ENCODE measurements around the gene ROPN1L. TPM values are rescaled to one million over a fixed set of nuclear protein-coding genes. Genes with fewer than 3 reads are reported as not detected.
A peak's percentile ranks its signal among the peaks of the same experiment; 100 is the strongest.

The ROPN1L gene
- total RNA-seq (2013; cell fraction: nucleolus; rRNA removed) = not detected in 2 replicates
- total RNA-seq (2014; rRNA removed) (not detected in 2 replicates), total RNA-seq (2014; rRNA removed; fragmentation: Illumina TruSeq; extraction: Trizol) (not detected in 2 replicates), total RNA-seq (2021) (0.38 TPM in 1 of 2 replicates, not detected in the other), polyA plus RNA-seq (2011; rRNA removed) (0.07 TPM in 1 of 2 replicates, not detected in the other), polyA plus RNA-seq (2014; fragmentation: Illumina TruSeq; extraction: Trizol) (not detected in 2 replicates), polyA plus RNA-seq (2014; fragmentation: Nextera tagmentation; extraction: Ambion mirVana) (not detected), polyA plus RNA-seq (2014; rRNA removed) (0.28 TPM in 1 of 2 replicates, not detected in the other), polyA plus RNA-seq (2016; fragmentation: Nextera tagmentation; extraction: Ambion mirVana) (under 1 TPM in 1 of 2 experiments, not detected in 1; 0.16 TPM), polyA minus RNA-seq (2011; rRNA and poly(A)+ RNA removed) (0.41 TPM in 1 of 2 replicates, not detected in the other), Bru-seq, nascent RNA (percentile 19 among the genes with signal in this experiment), BruChase-seq, experiment 1, labeled RNA remaining after a 6-hour chase (percentile 20 among the genes with signal in this experiment), BruChase-seq, experiment 2, labeled RNA remaining after a 2-hour chase (percentile 27 among the genes with signal in this experiment)
- not detected for polyA plus RNA-seq (2011; ENCODE audit: low read depth)
- 0.04 TPM in 1 of 2 replicates, not detected in the other for polyA plus RNA-seq (2011; cell fraction: cytosol; rRNA removed)
- 0.09 and 0.20 TPM in 2 replicates for polyA plus RNA-seq (2011; cell fraction: nucleus; rRNA removed)
- not detected in 2 replicates for polyA plus RNA-seq (2012)
- polyA minus RNA-seq (2011; cell fraction: cytosol; rRNA and poly(A)+ RNA removed) = not detected in 2 replicates
- 0.60 and 1.6 TPM in 2 replicates for polyA minus RNA-seq (2011; cell fraction: nucleus; rRNA and poly(A)+ RNA removed)
- long read RNA-seq, experiment 1 = 0 reads
- long read RNA-seq, experiment 2 = 0 reads

DNA sequence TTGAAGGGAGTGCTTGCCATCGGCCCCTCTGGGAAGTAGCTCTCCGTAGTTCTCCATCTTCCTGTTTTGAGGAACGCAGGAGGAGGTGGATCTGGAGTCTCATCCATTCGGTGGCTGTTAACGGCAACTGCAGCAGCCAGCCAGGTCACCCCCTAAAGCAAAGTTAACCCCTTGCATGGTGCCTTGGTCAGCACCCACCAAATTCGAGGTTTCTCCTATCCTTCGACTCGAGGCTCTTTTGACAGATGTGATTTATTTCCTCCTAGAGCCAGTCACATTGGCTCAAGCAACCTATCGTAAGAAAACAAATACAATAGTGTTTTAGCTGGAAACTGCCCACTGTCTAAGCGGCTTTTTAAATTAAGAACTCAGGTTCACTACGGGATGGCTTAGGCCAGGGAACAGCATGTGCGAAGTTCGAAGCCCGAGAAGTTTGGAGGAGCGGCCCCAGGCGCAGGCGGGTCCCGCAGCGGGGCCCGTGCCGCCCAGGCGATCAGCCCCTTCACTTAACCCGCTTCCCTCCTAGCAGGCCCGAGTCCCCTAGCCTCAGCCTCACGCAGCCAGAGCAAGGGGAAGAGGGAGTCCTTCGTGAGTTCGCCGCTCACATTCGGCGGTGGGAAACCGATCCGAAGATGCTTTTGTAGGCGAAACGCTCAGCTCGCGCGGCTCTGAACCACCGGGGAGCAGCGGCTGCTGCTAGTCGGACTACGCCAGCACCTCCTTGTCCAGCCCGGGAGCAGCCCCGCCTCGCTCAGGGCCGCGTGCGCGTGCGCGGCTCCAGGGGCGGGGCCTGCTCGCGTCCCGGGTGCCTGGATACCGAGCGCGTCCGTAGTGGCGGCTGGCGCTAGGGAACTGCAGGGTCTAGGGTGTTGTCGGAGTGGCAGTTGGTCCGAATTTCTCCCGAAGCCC, at the start of gene ROPN1L:
ROPN1L (plus strand) TSS at position 797 of the 909 bp plus-strand sequence. CDS start 289 bp downstream, outside the sequence.
- FAIRE-seq (peak; percentile 81), ATAC-seq (peak; percentile 98), DNase-seq (ENCODE audit: low read depth, low spot score) (peak; percentile 49)
- Histone ChIP-seq H2AFZ (ENCODE audit: control insufficient read depth, low read depth, low read length) (peak within 1 kb of the TSS; percentile 93), H3K4me3 (peak within 1 kb of the TSS; percentile 64), H3K27me3 (replicated peaks in 1 of 2; ENCODE audit: control insufficient read depth in 2 of 2, insufficient read depth in 2 of 2, low read length in 1 of 2) (peaks cover 0 to 6% of the 10 kb centered on the region in 2 experiments; a peak in 2 of 4 replicates), H3K36me3 (ENCODE audit: control insufficient read depth in 2 of 2, insufficient read depth in 2 of 2, low read length in 1 of 2) (peaks cover 0 to 2% of the 10 kb centered on the region in 2 experiments; a peak in 1 of 4 replicates), H3K4me1 (ENCODE audit: control insufficient read depth, insufficient read depth, low read length) (peaks cover 10% of the 10 kb centered on the region), H3K9ac (ENCODE audit: control insufficient read depth, insufficient read depth, low read length) (peak within 1 kb of the TSS; percentile 66), H3K4me2 (ENCODE audit: control insufficient read depth, insufficient read depth) (peak within 1 kb of the TSS; percentile 100), H3K9me3 (replicated peaks; ENCODE audit: control insufficient read depth, insufficient read depth, low read length) (no peaks in the 10 kb centered on the region), H4K20me1 (ENCODE audit: control insufficient read depth, insufficient read depth) (no peaks in the 10 kb centered on the region), H3K27ac (ENCODE audit: control insufficient read depth, insufficient read depth) (no peak within 1 kb of the TSS), H3K79me2 (ENCODE audit: control insufficient read depth, insufficient read depth, low read length) (no peaks in the 10 kb centered on the region)
- 5% methylated on average over 60 of the region's 63 CpGs for WGBS (ENCODE audit: insufficient coverage, insufficient replicate concordance, low lambda C conversion rate, missing lambda C conversion rate)
- SMC1A ChIA-PET (ENCODE audit: uncharacterized antibody, unreplicated experiment) = interaction anchor here (1.0 to 1.5 kb wide), 3 partner anchors 11 to 22 kb away, joined by 3 to 4 read pairs (median 4); no protein-coding TSS in a partner anchor
- no TSS peak for BruUV-seq (replicated peaks)
- CTCF ChIA-PET = interaction anchor here (1.6 to 4.2 kb wide), 3 partner anchors 10 to 188 kb away, joined by 5 to 27 read pairs (median 21); no protein-coding TSS in a partner anchor
- RAD21 ChIA-PET (ENCODE audit: unreplicated experiment) = interaction anchor here (1.0 to 2.3 kb wide), 2 partner anchors 157 to 186 kb away, joined by 5 to 6 read pairs; no protein-coding TSS in a partner anchor
- in situ Hi-C loops (cut with MboI) (no loop called here), intact Hi-C loops (cut with micrococcal nuclease; ENCODE audit: unreplicated experiment) (loop anchor here (5.0 kb wide), 1 partner anchor 159 kb away; no protein-coding TSS in a partner anchor)
- POLR2A ChIA-PET = interaction anchor here (0.8 to 0.9 kb wide), 2 partner anchors 48 to 87 kb away, joined by 3 read pairs; no protein-coding TSS in a partner anchor
- TF ChIP-seq SIN3A (IDR thresholded peaks at IDR 0.05; ENCODE audit: low read depth, low read length) = peak; percentile 96
- TF ChIP-seq ZZZ3 (IDR thresholded peaks at IDR 0.05; ENCODE audit: control insufficient read depth, insufficient read length, low read depth) = no peak
- TF ChIP-seq IKZF2 (IDR thresholded peaks at IDR 0.05) = no peak
- TF ChIP-seq SPI1 (IDR thresholded peaks at IDR 0.05; ENCODE audit: borderline replicate concordance, insufficient read depth, low read depth, low read length) = peak; percentile 36; the same call in 1 of the 2 replicates
- TF ChIP-seq GATAD2B (conservative IDR thresholded peaks at IDR 0.05; ENCODE audit: low read depth) = peak; percentile 9; the same call in 1 of the 2 replicates
- TF ChIP-seq PKNOX1 (IDR thresholded peaks at IDR 0.05) = peak; percentile 85
- TF ChIP-seq POLR2A (IDR thresholded peaks at IDR 0.05; ENCODE audit: low read depth, low read length) = peak; percentile 58; the same call in 1 of the 2 replicates
- 0 out of 2 replicates have a peak, but pooled peaks have one; percentile 61 for TF ChIP-seq POLR2AphosphoS5 (IDR thresholded peaks at IDR 0.05; ENCODE audit: low read length)
- TF ChIP-seq BHLHE40 (IDR thresholded peaks at IDR 0.05; ENCODE audit: borderline replicate concordance in 1 of 2, low read depth in 2 of 2, low read length in 1 of 2) = peak; percentile 19 to 58; a peak in 2 of 4 replicates
- TF ChIP-seq MLLT1 (IDR thresholded peaks at IDR 0.05) = no peak
- TF ChIP-seq KAT2A (conservative IDR thresholded peaks at IDR 0.05; ENCODE audit: control insufficient read depth, low read depth, low read length) = no peak
- peak; percentile 97 for TF ChIP-seq NKRF (conservative IDR thresholded peaks at IDR 0.05)
- TF ChIP-seq MXI1 (IDR thresholded peaks at IDR 0.05; ENCODE audit: low read depth, low read length) = peak; percentile 80

Data from GM12878 (cell line).